GM10266 (cell line): ENCODE measurements around the gene NEUROD6.

Experiments
- DNase-seq: peaks from one replicate; pipeline ENCODE4 v3.0.0; 2012; ENCODE audit errors: extremely low spot score
- TF ChIP-seq, protein P1 (sequence below): IDR thresholded peaks from 2 replicates; pipeline ENCODE4 v1.5.1; 2012; ENCODE audit warnings: mild to moderate bottlenecking, low read depth; ENCODE audit not compliant: control insufficient read depth, insufficient read depth; ENCODE audit errors: missing control alignments

The NEUROD6 gene

DNA sequence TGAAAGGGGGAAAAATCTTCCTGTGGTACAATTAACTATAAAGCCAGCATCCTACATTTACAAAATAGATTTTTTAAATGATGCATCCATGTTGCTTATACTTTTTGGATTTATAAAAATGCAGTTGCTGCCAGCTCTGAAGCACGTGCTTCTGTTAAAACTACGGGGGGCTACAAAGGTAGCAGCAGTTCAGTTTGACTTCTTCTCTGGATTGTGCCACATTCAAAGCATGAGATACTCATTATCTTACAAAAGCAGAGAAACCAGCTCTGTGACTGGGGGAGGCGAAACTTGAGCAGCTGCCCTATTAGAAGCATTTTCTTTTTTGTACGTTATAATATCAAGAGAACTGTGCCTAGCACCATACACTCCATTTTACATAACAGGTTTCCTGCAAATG, 31.1 kb downstream of the NEUROD6 start:
- TF ChIP-seq, protein P1, sequence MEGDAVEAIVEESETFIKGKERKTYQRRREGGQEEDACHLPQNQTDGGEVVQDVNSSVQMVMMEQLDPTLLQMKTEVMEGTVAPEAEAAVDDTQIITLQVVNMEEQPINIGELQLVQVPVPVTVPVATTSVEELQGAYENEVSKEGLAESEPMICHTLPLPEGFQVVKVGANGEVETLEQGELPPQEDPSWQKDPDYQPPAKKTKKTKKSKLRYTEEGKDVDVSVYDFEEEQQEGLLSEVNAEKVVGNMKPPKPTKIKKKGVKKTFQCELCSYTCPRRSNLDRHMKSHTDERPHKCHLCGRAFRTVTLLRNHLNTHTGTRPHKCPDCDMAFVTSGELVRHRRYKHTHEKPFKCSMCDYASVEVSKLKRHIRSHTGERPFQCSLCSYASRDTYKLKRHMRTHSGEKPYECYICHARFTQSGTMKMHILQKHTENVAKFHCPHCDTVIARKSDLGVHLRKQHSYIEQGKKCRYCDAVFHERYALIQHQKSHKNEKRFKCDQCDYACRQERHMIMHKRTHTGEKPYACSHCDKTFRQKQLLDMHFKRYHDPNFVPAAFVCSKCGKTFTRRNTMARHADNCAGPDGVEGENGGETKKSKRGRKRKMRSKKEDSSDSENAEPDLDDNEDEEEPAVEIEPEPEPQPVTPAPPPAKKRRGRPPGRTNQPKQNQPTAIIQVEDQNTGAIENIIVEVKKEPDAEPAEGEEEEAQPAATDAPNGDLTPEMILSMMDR: no peak
- no peak for DNase-seq

DNA sequence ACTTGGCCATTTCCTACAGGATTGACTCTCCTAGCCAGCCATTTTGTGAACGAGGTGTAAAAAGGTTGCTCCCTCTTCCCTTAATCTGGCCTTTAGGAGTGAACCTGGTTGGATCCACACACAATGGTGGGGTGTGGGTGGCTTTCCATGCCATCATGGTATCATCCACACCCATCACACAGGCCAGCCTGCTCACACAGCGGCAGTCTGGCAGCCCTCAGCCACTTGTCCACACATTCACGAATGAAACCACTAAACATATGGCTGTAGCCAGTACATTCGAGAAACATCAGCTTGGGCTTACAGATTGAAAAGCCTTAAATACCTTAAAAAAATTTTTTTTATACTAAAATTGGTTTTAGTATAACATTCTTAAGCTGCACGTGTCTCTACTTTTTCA, 31.9 kb downstream of the NEUROD6 start:
- TF ChIP-seq, protein P1: no peak
- no peak for DNase-seq

- DNase-seq: no peak
- TF ChIP-seq, protein P1: no peak
Observed at GRCh38 chr7:31307972-31308371, 32.6 kb downstream of the NEUROD6 start.

DNA sequence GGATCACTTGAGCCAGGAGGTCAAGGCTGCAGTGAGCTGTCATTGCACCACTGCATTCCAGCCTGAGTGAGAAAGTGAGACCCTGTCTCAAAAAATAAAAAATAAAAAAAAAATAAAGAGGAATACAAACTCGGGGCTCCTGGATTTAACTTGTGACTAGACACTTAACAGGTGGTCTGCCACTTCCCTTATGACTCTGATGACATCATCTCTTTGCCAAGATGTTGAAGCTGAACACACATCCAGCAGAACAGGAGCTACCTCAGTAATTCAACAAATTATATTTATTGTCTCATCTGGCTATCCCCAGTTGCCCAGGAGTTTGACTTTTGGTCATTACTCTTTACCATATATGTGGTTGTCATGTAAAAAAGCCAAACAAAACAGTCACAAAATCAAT, 35.3 kb downstream of the NEUROD6 start:
- DNase-seq: no peak
- TF ChIP-seq, protein P1: no peak

DNA sequence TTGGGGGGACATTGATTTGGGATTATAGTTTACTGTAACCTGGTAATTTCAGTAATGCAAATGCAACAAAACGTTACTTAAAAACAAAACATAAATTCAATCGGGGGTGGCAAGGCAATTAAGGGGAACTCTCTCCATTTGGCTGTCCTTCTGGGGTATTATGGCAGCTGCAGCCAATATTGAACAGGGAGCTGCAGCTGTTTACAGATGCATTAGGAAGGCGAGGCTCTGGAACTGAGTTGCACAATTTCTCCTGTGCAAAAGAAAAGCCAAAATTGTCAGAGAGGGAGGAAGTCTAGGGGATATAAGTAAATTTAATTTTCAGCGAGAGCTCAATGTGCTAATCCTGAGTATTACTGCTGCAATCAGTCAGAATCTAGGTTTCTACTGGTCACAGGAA, 36.1 kb downstream of the NEUROD6 start:
- TF ChIP-seq, protein P1: no peak
- DNase-seq: no peak

DNA sequence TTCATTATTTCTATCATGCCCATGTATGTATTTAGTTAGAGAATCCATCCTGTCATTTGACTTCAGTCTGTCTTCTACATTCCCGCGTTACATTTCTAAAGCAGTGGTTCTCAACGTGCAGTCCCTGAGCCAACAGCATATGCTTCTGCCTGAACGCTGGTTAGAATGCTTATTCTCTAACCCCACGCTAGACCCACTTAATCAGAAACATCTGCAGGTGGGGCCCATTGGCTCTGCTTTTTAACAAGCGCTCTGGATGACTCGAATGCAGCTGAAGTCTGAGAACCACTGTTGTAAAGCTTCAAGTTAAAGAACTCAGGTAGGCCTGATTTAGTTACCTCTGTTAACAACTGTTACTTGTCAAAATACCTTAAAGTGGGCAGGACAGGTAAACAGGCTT, 38.2 kb downstream of the NEUROD6 start:
- TF ChIP-seq, protein P1: no peak
- DNase-seq: no peak

DNA sequence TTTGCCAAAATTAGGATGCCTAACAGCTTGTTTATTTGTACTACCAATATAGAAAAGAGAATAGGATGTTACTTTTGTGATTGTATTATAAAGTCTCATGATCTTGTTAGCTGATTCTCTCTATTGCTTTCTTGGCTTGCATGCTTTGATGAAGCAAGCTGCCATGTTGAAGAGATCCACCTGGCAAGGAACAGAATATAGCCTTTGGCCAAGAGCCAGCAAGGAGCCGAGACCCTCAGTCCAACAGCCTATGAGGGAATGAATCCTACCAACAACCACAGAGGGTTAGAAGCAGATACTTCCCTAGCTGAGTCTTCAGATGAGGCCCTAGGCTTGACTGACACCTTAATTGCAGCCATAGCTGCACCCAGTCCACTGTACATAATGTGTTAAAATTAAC, 41.2 kb downstream of the NEUROD6 start:
- no peak for DNase-seq
- TF ChIP-seq, protein P1: no peak

- TF ChIP-seq, protein P1: no peak
- DNase-seq: no peak
Observed at GRCh38 chr7:31290601-31291000, 49.9 kb downstream of the NEUROD6 start.
